ENCODE data around the gene SIRPD.

- no peak for TF ChIP-seq POLR2AphosphoS5 (IDR thresholded peaks at IDR 0.05; ENCODE audit: borderline replicate concordance, low read depth, low read length)
- no peak for TF ChIP-seq EZH2 (IDR thresholded peaks at IDR 0.05)
Observed at GRCh38 chr20:1528811-1529210, 28.7 kb downstream of the SIRPD start.
